Upper lobe of left lung (tissue), 6 donors: ENCODE results near the gene GNG13. TPM values are rescaled to one million over a fixed set of nuclear protein-coding genes. Genes with fewer than 3 reads are reported as not detected.

ENCODE experiments used
- ATAC-seq, 2 donors: fragments of 200-7000 bp; cut with Tn5 transposase; one replicate each; pipeline ENCODE4 v1.9.1; 2022; ENCODE audit warnings: mild to moderate bottlenecking in 2 of 2, moderate library complexity in 2 of 2; ENCODE audit not compliant: low FRiP score in 2 of 2
- DNase-seq, 2 donors: peaks; one replicate each; pipeline ENCODE4 v3.0.0-alpha.2; 2019 to 2020
- H3K27ac ChIP-seq, 4 donors: fragments of 200-600 bp; sonication (generic); one replicate each; pipeline ENCODE4 v1.5.1; 2016 to 2019
- H3K27me3 ChIP-seq, 4 donors: fragments of 200-600 bp; sonication (generic); one replicate each; pipeline ENCODE4 v1.5.1; 2017 to 2019
- H3K36me3 ChIP-seq, 4 donors: fragments of 200-600 bp; sonication (generic); one replicate each; pipeline ENCODE4 v1.5.1; 2016 to 2019
- H3K4me1 ChIP-seq, 4 donors: fragments of 200-600 bp; sonication (generic); one replicate each; pipeline ENCODE4 v1.5.1; 2018 to 2019
- H3K4me3 ChIP-seq, 4 donors: fragments of 200-600 bp; sonication (generic); one replicate each; pipeline ENCODE4 v1.5.1; 2017 to 2019; ENCODE audit warnings: mild to moderate bottlenecking in 2 of 4, moderate library complexity in 1 of 4
- H3K9me3 ChIP-seq, 4 donors: fragments of 200-600 bp; sonication (generic); one replicate each; pipeline ENCODE4 v1.5.1; 2018 to 2019
- EP300 ChIP-seq, 4 donors: sonication (generic); formaldehyde crosslinking; IDR thresholded peaks; one replicate each; pipeline ENCODE4 v1.5.1; 2017; ENCODE audit warnings: antibody characterized with exemption in 4 of 4, control low read depth in 2 of 4
- POLR2A ChIP-seq, 4 donors: fragments of 450-650 bp; IDR thresholded peaks; one replicate each; pipeline ENCODE4 v1.5.1; 2016 to 2017; ENCODE audit warnings: antibody characterized with exemption in 4 of 4, mild to moderate bottlenecking in 2 of 4
- POLR2AphosphoS5 ChIP-seq, 2 donors: sonication (generic); formaldehyde crosslinking; IDR thresholded peaks; one replicate each; pipeline ENCODE4 v1.5.1; 2017; ENCODE audit warnings: antibody characterized with exemption in 2 of 2
- WGBS, 2 donors: methylation state at CpG; one replicate each; pipeline ENCODE4 v1.1.5; 2017 to 2018; 5-methylcytosine and 5-hydroxymethylcytosine counted together
- total RNA-seq, 6 donors: library from RNA; depleted of rRNA in 4 of 6; stranded (reverse); fragments of >200 nt in 4 of 6; gene quantifications; one replicate each; pipeline versions ENCODE4 v1.1.0 to v1.2.1, GENCODE V29; 2016 to 2021
- TF ChIP-seq, protein P1 (sequence below), 6 experiments: fragments of 450-650 bp in 4 of 6; fragments of 200-600 bp in 2 of 6; sonication (generic) in 2 of 6; IDR thresholded peaks; one replicate each; pipeline ENCODE4 v1.5.1; 2016 to 2019; ENCODE audit warnings: antibody characterized with exemption in 6 of 6
- donor health status: DM: no; HTN: no; CAD: no; lungs with moderate emphysema.
- donor health status: DM: no; HTN: yes; CAD: no; lungs with severe emphysema.

The GNG13 gene, protein sequence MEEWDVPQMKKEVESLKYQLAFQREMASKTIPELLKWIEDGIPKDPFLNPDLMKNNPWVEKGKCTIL
- not detected for total RNA-seq

DNA sequence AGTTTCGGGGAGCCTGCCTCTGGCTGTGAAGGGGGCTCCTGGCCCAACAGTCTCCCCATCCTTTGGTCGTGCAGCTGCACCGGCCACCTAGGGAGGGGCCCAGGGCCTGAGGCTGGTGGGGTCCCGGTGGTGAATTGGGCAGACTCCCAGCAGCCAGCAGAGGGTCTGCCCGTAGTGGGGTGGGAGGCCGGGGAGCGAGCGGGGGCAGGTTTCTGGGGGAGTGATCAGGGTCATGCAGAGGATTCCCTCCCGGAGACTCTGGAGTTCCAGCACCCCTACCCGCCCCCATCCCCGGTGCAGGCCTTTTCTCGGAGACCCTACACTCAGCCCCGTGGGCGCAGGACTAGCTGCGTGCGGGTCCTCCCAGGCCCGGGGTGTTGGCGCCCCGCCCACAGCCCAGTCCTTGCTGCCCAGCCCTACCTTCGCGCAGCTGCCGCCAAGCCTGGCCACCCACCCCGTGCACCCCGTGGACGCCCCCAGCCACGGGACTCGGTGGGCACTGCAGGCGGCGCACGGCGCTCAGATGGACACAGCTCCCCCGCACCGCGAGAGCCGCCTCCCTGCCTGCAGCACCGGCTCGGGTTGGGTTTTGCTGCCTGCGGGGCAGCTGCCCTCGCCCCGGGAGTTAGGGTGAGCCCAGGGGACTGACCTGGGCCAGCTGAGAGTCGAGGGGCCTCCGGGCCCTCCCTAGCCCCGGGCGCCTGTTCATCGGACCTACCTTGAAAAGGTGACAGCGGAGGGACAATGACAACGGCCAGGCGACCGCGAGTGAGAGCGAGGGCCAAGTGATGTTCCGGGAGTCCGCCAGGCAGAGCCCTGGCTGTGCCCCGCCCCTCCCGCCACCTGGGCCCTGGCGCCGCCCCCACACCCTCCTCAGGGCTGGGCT, at the start of gene GNG13:
Gene GNG13 (minus strand): TSS at position 787 of the 886 bp plus-strand sequence. CDS start 1,657 bp downstream, outside the sequence.
- DNase-seq: peak in 1 of 2 donors; percentile 81
- Histone ChIP-seq H3K36me3 (no peaks in the 10 kb centered on the region), H3K27ac (no peak within 1 kb of the TSS), H3K9me3 (no peaks in the 10 kb centered on the region), H3K4me3 (no peak within 1 kb of the TSS), H3K27me3 (peaks cover 0 to 27% (median 11%) of the 10 kb centered on the region in 4 donors), H3K4me1 (peaks cover 0 to 7% (median 0%) of the 10 kb centered on the region in 4 donors)
- ATAC-seq: no peak
- WGBS, 2 donors: 4 to 6% methylated on average over 13 to 31 of the region's 57 CpGs
- TF ChIP-seq, protein P1, sequence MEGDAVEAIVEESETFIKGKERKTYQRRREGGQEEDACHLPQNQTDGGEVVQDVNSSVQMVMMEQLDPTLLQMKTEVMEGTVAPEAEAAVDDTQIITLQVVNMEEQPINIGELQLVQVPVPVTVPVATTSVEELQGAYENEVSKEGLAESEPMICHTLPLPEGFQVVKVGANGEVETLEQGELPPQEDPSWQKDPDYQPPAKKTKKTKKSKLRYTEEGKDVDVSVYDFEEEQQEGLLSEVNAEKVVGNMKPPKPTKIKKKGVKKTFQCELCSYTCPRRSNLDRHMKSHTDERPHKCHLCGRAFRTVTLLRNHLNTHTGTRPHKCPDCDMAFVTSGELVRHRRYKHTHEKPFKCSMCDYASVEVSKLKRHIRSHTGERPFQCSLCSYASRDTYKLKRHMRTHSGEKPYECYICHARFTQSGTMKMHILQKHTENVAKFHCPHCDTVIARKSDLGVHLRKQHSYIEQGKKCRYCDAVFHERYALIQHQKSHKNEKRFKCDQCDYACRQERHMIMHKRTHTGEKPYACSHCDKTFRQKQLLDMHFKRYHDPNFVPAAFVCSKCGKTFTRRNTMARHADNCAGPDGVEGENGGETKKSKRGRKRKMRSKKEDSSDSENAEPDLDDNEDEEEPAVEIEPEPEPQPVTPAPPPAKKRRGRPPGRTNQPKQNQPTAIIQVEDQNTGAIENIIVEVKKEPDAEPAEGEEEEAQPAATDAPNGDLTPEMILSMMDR (IDR thresholded peaks at IDR 0.05): no peak
- no peak for TF ChIP-seq POLR2A (IDR thresholded peaks at IDR 0.05)
- TF ChIP-seq EP300 (IDR thresholded peaks at IDR 0.05): no peak
- no peak for TF ChIP-seq POLR2AphosphoS5 (IDR thresholded peaks at IDR 0.05)

DNA sequence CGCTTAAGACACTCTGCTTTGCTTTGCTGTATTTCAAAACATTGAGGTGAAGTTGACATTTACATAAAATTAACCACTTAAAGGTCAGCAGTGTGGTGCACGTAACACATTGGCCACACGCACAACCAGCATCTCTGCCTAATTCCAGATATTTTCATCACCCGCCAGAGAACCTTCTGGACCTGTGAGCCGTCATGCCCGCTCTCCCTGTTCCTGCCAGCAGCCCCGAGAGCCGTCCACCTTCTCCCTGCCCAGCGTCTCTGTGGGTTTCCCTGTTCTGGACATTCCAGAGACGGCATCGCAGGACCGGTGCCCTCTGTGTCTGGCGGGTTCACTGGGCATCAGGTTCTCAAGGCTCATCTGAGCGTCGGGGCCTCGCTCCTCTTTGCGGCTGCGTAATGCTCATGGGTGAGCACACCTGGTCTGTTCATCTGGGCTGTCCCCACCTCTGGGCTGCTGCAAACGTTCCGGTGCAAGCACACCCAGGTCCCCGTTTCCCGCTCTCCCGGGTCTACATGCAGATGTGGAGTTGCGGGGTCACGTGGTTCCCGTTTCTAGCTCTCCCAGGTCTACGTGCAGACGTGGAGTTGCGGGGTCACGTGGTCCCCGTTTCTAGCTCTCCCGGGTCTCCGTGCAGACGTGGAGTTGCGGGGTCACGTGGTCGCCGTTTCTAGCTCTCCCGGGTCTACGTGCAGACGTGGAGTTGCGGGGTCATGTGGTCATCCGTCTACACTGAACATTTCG, 48.1 kb upstream of the GNG13 start:
- no peaks in the 10 kb centered on the region for H3K27me3 ChIP-seq
- TF ChIP-seq POLR2A (IDR thresholded peaks at IDR 0.05) (no peak), POLR2AphosphoS5 (IDR thresholded peaks at IDR 0.05) (no peak), EP300 (IDR thresholded peaks at IDR 0.05) (no peak)
- TF ChIP-seq, protein P1 (IDR thresholded peaks at IDR 0.05): no peak
- H3K9me3 ChIP-seq: no peaks in the 10 kb centered on the region
- ATAC-seq (no peak), DNase-seq (peak in 1 of 2 donors; percentile 43)
- H3K4me1 ChIP-seq: no peaks in the 10 kb centered on the region
- no peak overlapping the region for H3K4me3 ChIP-seq
- 90 to 94% methylated on average over 35 to 44 of the region's 44 CpGs for WGBS, 2 donors
- no peak overlapping the region for H3K27ac ChIP-seq
- H3K36me3 ChIP-seq: no peaks in the 10 kb centered on the region

DNA sequence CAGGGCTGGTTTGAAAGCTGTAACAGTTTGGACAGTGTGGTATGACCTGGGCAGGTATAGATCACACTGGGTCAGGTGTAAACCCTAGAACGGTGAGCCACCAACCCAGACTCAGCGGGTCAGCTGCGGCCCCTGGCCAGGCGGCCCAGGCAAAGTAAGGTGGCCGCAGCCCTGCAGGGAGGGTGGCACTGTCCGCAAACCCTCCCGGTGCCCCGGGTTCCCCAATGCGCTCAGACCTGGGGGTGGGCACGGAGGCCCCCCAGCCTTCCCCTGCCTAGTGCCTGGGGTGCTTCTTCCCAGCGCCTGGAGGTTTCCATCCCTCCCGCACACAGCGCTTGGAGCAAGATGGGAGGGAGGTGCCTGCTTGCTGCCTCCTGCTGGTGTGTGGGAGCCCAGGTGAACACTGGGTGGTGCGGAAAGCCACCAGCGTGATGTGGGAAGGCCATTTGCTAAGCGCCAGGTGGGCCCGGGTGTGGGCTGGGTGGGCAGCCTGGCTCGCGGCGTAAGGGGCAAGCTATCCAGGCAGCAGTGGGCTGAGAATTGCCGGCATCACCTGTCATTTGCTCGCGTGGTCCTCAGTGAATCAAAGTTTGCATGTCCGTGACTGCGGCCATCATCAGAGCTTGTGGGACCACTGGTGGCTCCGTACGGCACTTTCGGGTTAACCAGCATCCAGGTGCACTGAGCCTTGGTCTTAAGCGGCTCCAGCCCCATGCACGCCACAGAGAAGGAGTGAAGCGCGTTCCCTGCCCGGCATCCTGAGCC, 47.3 kb upstream of the GNG13 start:
- H3K36me3 ChIP-seq: no peaks in the 10 kb centered on the region
- no peaks in the 10 kb centered on the region for H3K27me3 ChIP-seq
- no peak overlapping the region for H3K27ac ChIP-seq
- TF ChIP-seq POLR2AphosphoS5 (IDR thresholded peaks at IDR 0.05) (no peak), EP300 (IDR thresholded peaks at IDR 0.05) (no peak), POLR2A (IDR thresholded peaks at IDR 0.05) (no peak)
- TF ChIP-seq, protein P1 (IDR thresholded peaks at IDR 0.05): no peak
- ATAC-seq: no peak
- no peaks in the 10 kb centered on the region for H3K9me3 ChIP-seq
- no peaks in the 10 kb centered on the region for H3K4me1 ChIP-seq
- WGBS, 2 donors: 92 to 94% methylated on average over 26 to 27 of the region's 33 CpGs
- DNase-seq: peak in 1 of 2 donors; percentile 59
- no peak overlapping the region for H3K4me3 ChIP-seq

DNA sequence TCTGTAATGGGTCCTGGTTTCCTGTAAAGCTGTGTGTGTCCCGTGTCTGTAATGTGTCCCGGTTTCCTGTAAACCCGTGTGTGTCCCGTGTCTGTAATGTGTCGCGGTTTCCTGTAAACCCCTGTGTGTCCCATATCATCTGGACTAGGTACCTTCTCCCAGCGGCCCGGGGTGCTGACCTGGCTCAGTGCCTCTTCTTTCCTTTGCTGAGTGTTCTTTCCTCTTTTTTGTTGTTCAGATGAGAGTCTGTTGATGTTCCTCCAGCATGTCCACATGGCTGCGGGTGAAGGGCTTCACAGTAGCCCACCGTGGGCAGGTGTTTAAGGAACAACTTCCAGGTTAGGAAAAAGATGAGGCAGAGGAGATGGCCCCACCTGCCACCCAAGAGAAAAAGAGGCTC, 46.6 kb upstream of the GNG13 start:
- Histone ChIP-seq H3K4me3 (no peak overlapping the region), H3K9me3 (no peaks in the 10 kb centered on the region), H3K36me3 (no peaks in the 10 kb centered on the region), H3K27ac (no peak overlapping the region), H3K27me3 (no peaks in the 10 kb centered on the region), H3K4me1 (no peaks in the 10 kb centered on the region)
- DNase-seq: no peak
- WGBS, 2 donors: 91 to 94% methylated on average over 10 of the region's 10 CpGs
- no peak for TF ChIP-seq POLR2AphosphoS5 (IDR thresholded peaks at IDR 0.05)
- TF ChIP-seq, protein P1 (IDR thresholded peaks at IDR 0.05): no peak
- no peak for TF ChIP-seq POLR2A (IDR thresholded peaks at IDR 0.05)
- TF ChIP-seq EP300 (IDR thresholded peaks at IDR 0.05): no peak
- no peak for ATAC-seq
